ENCODE results near the gene CCDC85C.

GRCh38 chr14:99627100-99627499 lies 23.1 kb upstream of the CCDC85C start:
- TF ChIP-seq TAF1 (IDR thresholded peaks at IDR 0.05; ENCODE audit: low read depth), result no peak
- TF ChIP-seq REST (IDR thresholded peaks at IDR 0.05; ENCODE audit: low read depth), result no peak
- TF ChIP-seq YY1 (IDR thresholded peaks at IDR 0.05; ENCODE audit: low read depth), result no peak
- TF ChIP-seq EP300 (IDR thresholded peaks at IDR 0.05; ENCODE audit: borderline replicate concordance), result no peak
- no peak for TF ChIP-seq RAD21 (IDR thresholded peaks at IDR 0.05; ENCODE audit: low read depth)
- no peak for TF ChIP-seq CREB1 (IDR thresholded peaks at IDR 0.05; ENCODE audit: low read depth)
- TF ChIP-seq MAX (IDR thresholded peaks at IDR 0.05), result no peak
- TF ChIP-seq CEBPB (IDR thresholded peaks at IDR 0.05), result no peak
- TF ChIP-seq USF1 (IDR thresholded peaks at IDR 0.05), result no peak
- no peak for TF ChIP-seq TCF12 (IDR thresholded peaks at IDR 0.05; ENCODE audit: low read depth)
- TF ChIP-seq NFIC (IDR thresholded peaks at IDR 0.05), result no peak
- TF ChIP-seq TEAD4 (IDR thresholded peaks at IDR 0.05), result no peak
- no peak for TF ChIP-seq FOXM1 (IDR thresholded peaks at IDR 0.05; ENCODE audit: borderline replicate concordance, low read depth)
